ENCODE measurements around the gene KRTAP12-1. TPM values are rescaled to one million over a fixed set of nuclear protein-coding genes. Genes with fewer than 3 reads are reported as not detected.

KRTAP12-1 gene
- total and polyA plus RNA-seq, 2 donors (not counting 1 experiment from before 2014, with no cell fraction given), result not detected

GRCh38 chr21:44650973-44651675, 30.8 kb downstream of the KRTAP12-1 start:
- CTCF ChIA-PET, result no interaction called here
- H3K4me1 Mint-ChIP-seq, result no peaks in the 10 kb centered on the region
- no peaks in the 10 kb centered on the region for H3K4me1 ChIP-seq (ENCODE audit: control insufficient read depth in 2 of 2, insufficient read depth in 2 of 2, low read length in 2 of 2)
- no peak overlapping the region for H3K27ac Mint-ChIP-seq
- WGBS (ENCODE audit: insufficient coverage), result 86% methylated on average over 11 of the region's 12 CpGs
- no peak overlapping the region for H3K4me3 Mint-ChIP-seq
- no peak for TF ChIP-seq EZH2 (IDR thresholded peaks at IDR 0.05; ENCODE audit: borderline replicate concordance, insufficient read depth, low read depth, low read length, poor library complexity, severe bottlenecking)
- TF ChIP-seq CTCF (IDR thresholded peaks at IDR 0.05), result no peak
- intact Hi-C loops (cut with micrococcal nuclease), result no loop called here
- peaks cover 2 to 20% (median 3%) of the 10 kb centered on the region in 3 donors for H3K9me3 ChIP-seq (ENCODE audit: control extremely low read depth in 1 of 3, control insufficient read depth in 2 of 3, insufficient read depth in 1 of 3, low read length in 2 of 3)
- H3K9me3 Mint-ChIP-seq (ENCODE audit: insufficient read depth), result peaks cover 3% of the 10 kb centered on the region
- no peak overlapping the region for H3K27ac ChIP-seq (ENCODE audit: low read length in 2 of 2)
- no peaks in the 10 kb centered on the region for H3K36me3 ChIP-seq (replicated peaks in 1 of 2; ENCODE audit: control extremely low read depth in 1 of 2, control insufficient read depth in 1 of 2, extremely low read depth in 1 of 2, insufficient read depth in 2 of 2, low read length in 1 of 2)
- DNase-seq (no peak), ATAC-seq (ENCODE audit: low read depth) (no peak)
- no peak overlapping the region for H3K4me2 ChIP-seq (replicated peaks; ENCODE audit: low read depth, low read length, poor library complexity, severe bottlenecking)
- no peak overlapping the region for H3K9ac ChIP-seq (ENCODE audit: low read length)
- H3K27me3 Mint-ChIP-seq, result peaks cover 6% of the 10 kb centered on the region
- no peaks in the 10 kb centered on the region for H3K79me2 ChIP-seq (ENCODE audit: control insufficient read depth, insufficient read depth, low read length)
- no peaks in the 10 kb centered on the region for H4K20me1 ChIP-seq (ENCODE audit: control insufficient read depth, insufficient read depth, low read length, poor library complexity, severe bottlenecking)
- H3K4me3 ChIP-seq (ENCODE audit: control extremely low read depth in 1 of 5, extremely low read depth in 1 of 5, insufficient read depth in 1 of 5, low read depth in 2 of 5, low read length in 4 of 5), result no peak overlapping the region
- H3K27me3 ChIP-seq (replicated peaks in 1 of 4; ENCODE audit: control extremely low read depth in 1 of 4, control insufficient read depth in 3 of 4, insufficient read depth in 4 of 4, low read length in 3 of 4), result peaks cover 0 to 2% (median 0%) of the 10 kb centered on the region in 4 experiments
- POLR2A ChIA-PET, result no interaction called here
- H2AFZ ChIP-seq (ENCODE audit: insufficient read depth, low read depth, low read length, poor library complexity, severe bottlenecking), result no peak overlapping the region

- no peak for DNase-seq
- WGBS (ENCODE audit: insufficient coverage), result 91% methylated on average over 19 of the region's 20 CpGs
Observed at GRCh38 chr21:44650265-44650972, 31.5 kb downstream of the KRTAP12-1 start.

More at GRCh38 chr21:44650265-44650972, 31.5 kb downstream of the KRTAP12-1 start:
- H3K4me3 ChIP-seq (ENCODE audit: control extremely low read depth in 1 of 5, extremely low read depth in 1 of 5, insufficient read depth in 1 of 5, low read depth in 2 of 5, low read length in 4 of 5), result no peak overlapping the region
- Mint-ChIP-seq H3K4me1 (no peaks in the 10 kb centered on the region), H3K4me3 (no peak overlapping the region), H3K27me3 (peaks cover 6% of the 10 kb centered on the region), H3K9me3 (ENCODE audit: insufficient read depth) (no peaks in the 10 kb centered on the region), H3K27ac (no peak overlapping the region)
- no peaks in the 10 kb centered on the region for H4K20me1 ChIP-seq (ENCODE audit: control insufficient read depth, insufficient read depth, low read length, poor library complexity, severe bottlenecking)
- H3K36me3 ChIP-seq (replicated peaks in 1 of 2; ENCODE audit: control extremely low read depth in 1 of 2, control insufficient read depth in 1 of 2, extremely low read depth in 1 of 2, insufficient read depth in 2 of 2, low read length in 1 of 2), result no peaks in the 10 kb centered on the region
- intact Hi-C loops (cut with micrococcal nuclease), result no loop called here
- no peak overlapping the region for H3K9ac ChIP-seq (ENCODE audit: low read length)
- ChIA-PET POLR2A (no interaction called here), CTCF (no interaction called here)
- no peak overlapping the region for H3K27ac ChIP-seq (ENCODE audit: low read length in 2 of 2)
- H2AFZ ChIP-seq (ENCODE audit: insufficient read depth, low read depth, low read length, poor library complexity, severe bottlenecking), result no peak overlapping the region
- no peak for ATAC-seq (ENCODE audit: low read depth)
- no peak overlapping the region for H3K4me2 ChIP-seq (replicated peaks; ENCODE audit: low read depth, low read length, poor library complexity, severe bottlenecking)
- no peaks in the 10 kb centered on the region for H3K4me1 ChIP-seq (ENCODE audit: control insufficient read depth in 2 of 2, insufficient read depth in 2 of 2, low read length in 2 of 2)
- H3K9me3 ChIP-seq (ENCODE audit: control extremely low read depth in 1 of 3, control insufficient read depth in 2 of 3, insufficient read depth in 1 of 3, low read length in 2 of 3), result peaks cover 0 to 15% (median 0%) of the 10 kb centered on the region in 3 donors
- H3K79me2 ChIP-seq (ENCODE audit: control insufficient read depth, insufficient read depth, low read length), result no peaks in the 10 kb centered on the region
- TF ChIP-seq EZH2 (IDR thresholded peaks at IDR 0.05; ENCODE audit: borderline replicate concordance, insufficient read depth, low read depth, low read length, poor library complexity, severe bottlenecking) (no peak), CTCF (IDR thresholded peaks at IDR 0.05) (no peak)
- peaks cover 0 to 2% (median 0%) of the 10 kb centered on the region in 4 experiments for H3K27me3 ChIP-seq (replicated peaks in 1 of 4; ENCODE audit: control extremely low read depth in 1 of 4, control insufficient read depth in 3 of 4, insufficient read depth in 4 of 4, low read length in 3 of 4)
